Measurements from ENCODE around the gene TASP1. TPM values are rescaled to one million over a fixed set of nuclear protein-coding genes. Genes with fewer than 3 reads are reported as not detected.
A peak's percentile ranks its signal among the peaks of the same experiment; 100 is the strongest.

The TASP1 gene
- total RNA-seq, 4 donors from 2014 or later, result 7.7 to 20.0 (median 8.7) TPM

DNA sequence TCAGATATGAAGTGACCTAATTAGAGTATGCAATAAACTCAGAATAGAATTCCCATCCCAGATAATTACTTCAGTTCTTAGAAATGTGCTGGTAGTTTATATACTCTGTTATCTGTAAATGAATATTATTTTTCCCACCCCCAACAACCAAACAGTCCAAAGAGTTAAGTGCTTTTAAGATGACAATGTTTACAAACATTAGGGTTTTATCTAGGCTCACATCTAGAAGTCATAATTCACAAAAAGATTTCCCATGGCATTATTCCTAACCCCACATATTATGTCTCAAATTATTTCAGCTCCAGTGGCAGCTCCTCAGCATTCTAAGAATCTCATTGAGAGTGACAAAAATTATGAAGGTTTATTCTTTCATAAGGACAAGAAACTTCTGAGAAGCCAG, 120.9 kb downstream of the TASP1 start:
- TF ChIP-seq, protein P1, sequence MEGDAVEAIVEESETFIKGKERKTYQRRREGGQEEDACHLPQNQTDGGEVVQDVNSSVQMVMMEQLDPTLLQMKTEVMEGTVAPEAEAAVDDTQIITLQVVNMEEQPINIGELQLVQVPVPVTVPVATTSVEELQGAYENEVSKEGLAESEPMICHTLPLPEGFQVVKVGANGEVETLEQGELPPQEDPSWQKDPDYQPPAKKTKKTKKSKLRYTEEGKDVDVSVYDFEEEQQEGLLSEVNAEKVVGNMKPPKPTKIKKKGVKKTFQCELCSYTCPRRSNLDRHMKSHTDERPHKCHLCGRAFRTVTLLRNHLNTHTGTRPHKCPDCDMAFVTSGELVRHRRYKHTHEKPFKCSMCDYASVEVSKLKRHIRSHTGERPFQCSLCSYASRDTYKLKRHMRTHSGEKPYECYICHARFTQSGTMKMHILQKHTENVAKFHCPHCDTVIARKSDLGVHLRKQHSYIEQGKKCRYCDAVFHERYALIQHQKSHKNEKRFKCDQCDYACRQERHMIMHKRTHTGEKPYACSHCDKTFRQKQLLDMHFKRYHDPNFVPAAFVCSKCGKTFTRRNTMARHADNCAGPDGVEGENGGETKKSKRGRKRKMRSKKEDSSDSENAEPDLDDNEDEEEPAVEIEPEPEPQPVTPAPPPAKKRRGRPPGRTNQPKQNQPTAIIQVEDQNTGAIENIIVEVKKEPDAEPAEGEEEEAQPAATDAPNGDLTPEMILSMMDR (IDR thresholded peaks at IDR 0.05), result no peak
- TF ChIP-seq POLR2A (IDR thresholded peaks at IDR 0.05), result no peak
- no peak for DNase-seq
- no peak overlapping the region for H3K27ac ChIP-seq
- intact Hi-C loops (cut with DNase I), result no loop called here
- no peaks in the 10 kb centered on the region for H3K27me3 ChIP-seq
- no peaks in the 10 kb centered on the region for H3K4me1 ChIP-seq
- no peak overlapping the region for H3K4me3 ChIP-seq
- peaks cover 0 to 25% (median 0%) of the 10 kb centered on the region in 3 donors for H3K36me3 ChIP-seq
- no peaks in the 10 kb centered on the region for H3K9me3 ChIP-seq

DNA sequence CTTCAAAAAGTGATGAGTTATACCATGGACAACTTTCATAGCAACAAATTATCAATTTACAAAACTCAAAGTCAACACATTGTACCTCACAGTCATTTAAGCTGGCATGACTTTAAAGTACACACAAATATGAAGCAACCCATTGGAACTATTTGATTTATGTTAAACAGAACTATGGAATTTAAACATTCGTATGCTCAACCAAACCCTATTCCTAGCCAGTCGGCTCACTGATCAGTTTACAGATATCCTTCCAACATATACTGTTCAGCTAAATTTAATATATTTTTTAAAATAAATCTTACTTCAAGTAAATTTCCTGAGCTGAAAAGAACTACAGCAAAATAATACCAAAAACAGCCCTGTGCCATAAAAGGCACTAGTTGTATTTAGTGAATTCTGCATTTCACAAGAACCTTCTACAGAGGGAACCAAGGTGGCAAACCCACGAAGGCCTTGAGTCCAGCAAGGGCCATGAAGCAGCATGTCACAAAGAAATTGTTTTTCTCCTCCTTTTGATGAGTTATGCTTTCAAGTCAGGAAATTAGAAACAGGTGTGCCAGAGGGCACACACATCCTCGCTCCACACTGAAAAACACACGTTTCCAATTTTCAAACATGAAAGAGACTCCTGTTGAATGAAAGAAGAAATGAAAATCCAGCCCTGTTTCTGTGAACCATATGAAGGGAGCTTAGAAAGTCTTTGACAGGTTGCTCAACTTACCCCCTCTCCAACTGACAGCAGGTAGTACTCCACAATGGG, 122.8 kb downstream of the TASP1 start:
- 69 to 79% methylated on average over 5 of the region's 5 CpGs for WGBS, 2 donors
- H3K27ac ChIP-seq, result no peak overlapping the region

DNA sequence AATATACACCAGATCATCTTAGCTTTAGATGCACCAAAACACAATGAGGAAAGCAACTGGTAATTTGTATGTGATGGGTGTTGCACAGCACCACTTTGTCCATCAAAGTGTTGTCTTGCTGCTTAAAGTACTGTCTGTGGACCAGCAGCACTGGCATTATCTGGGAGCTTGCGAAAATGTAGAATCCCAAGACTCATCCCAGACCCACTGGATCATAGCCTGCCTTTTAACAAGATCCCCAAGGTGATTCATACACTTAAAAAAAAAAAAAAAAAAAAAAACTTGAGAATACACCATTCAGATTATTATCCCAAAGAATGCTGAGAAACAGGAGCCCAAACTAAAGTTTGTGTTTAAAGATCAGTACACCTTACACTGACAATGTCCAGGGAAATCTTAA, 123.4 kb downstream of the TASP1 start:
- WGBS, 2 donors, result 91 to 93% methylated on average over 1 of the region's 1 CpG
- H3K9me3 ChIP-seq, result no peaks in the 10 kb centered on the region
- H3K27me3 ChIP-seq, result no peaks in the 10 kb centered on the region
- no peak for DNase-seq
- peaks cover 0 to 19% (median 0%) of the 10 kb centered on the region in 3 donors for H3K36me3 ChIP-seq
- no peaks in the 10 kb centered on the region for H3K4me1 ChIP-seq
- H3K27ac ChIP-seq, result no peak overlapping the region
- TF ChIP-seq, protein P1 (IDR thresholded peaks at IDR 0.05), result no peak
- no peak for TF ChIP-seq POLR2A (IDR thresholded peaks at IDR 0.05)
- intact Hi-C loops (cut with DNase I), result no loop called here
- H3K4me3 ChIP-seq, result no peak overlapping the region

More for the DNA sequence above, 122.8 kb downstream of the TASP1 start:
- Histone ChIP-seq H3K9me3 (no peaks in the 10 kb centered on the region), H3K36me3 (peaks cover 0 to 19% (median 0%) of the 10 kb centered on the region in 3 donors), H3K4me3 (no peak overlapping the region), H3K27me3 (no peaks in the 10 kb centered on the region), H3K4me1 (no peaks in the 10 kb centered on the region)
- no peak for DNase-seq
- TF ChIP-seq, protein P1 (IDR thresholded peaks at IDR 0.05), result no peak
- TF ChIP-seq POLR2A (IDR thresholded peaks at IDR 0.05), result no peak
- intact Hi-C loops (cut with DNase I), result no loop called here

DNA sequence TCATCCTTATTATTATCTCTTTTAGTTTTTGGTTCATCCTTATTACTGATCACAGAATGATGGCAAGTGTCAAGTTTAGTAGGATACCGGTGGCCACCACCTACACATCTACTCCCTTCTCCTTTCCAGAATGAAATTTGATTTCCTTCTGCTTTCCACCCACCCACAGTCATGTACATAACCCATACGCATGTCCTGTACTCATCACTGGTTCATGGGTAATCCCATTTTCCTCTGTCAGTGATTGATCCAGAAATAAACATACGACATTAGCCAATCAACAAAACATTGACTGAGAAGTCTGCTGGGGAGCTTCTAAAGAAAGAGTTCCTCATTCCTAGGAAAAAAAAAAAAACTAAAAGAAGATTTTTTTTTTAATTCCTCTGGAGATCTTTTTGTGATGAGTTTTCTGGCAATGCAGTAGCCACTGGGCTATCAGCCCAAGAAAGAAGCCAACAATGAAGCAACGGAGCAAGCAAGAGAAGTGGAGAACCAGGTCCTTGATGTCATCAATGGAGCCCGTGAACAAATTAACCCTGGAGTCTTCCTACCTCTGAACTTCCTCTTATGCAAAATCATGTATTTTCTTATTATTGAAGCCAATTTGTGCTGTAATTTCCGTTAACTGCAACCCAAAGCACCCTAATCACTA, 127.8 kb downstream of the TASP1 start:
- TF ChIP-seq, protein P1 (IDR thresholded peaks at IDR 0.05), result no peak
- TF ChIP-seq POLR2A (IDR thresholded peaks at IDR 0.05), result no peak
- DNase-seq, result no peak
- Histone ChIP-seq H3K4me1 (no peaks in the 10 kb centered on the region), H3K9me3 (no peaks in the 10 kb centered on the region), H3K27me3 (no peaks in the 10 kb centered on the region), H3K36me3 (peaks cover 0 to 14% (median 0%) of the 10 kb centered on the region in 3 donors), H3K27ac (peak overlapping the region in 1 of 4 donors; percentile 21), H3K4me3 (no peak overlapping the region)
- WGBS, 2 donors, result 76 to 79% methylated on average over 6 of the region's 6 CpGs
- intact Hi-C loops (cut with DNase I), result no loop called here

DNA sequence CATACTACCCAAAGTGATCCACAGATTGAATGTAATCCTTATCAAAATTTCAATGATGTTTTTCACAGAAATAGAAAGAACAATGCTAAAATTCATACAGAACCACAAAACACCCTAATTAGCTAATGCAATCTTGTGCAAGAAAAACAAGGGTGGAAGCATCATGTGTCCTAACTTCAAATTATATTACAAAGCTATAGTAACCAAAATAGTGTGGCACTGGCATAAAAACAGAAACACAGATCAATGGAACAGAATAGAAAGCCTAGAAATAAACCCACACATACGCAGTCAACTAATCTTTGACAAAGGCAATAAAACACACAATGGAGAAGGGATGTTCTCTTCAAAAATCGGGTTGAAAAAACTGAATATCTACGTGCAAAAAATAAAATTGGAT, 131.1 kb downstream of the TASP1 start:
- 57 to 65% methylated on average over 3 of the region's 3 CpGs for WGBS, 2 donors
- peaks cover 0 to 5% (median 0%) of the 10 kb centered on the region in 3 donors for H3K9me3 ChIP-seq
- no peak for TF ChIP-seq POLR2A (IDR thresholded peaks at IDR 0.05)
- TF ChIP-seq, protein P1 (IDR thresholded peaks at IDR 0.05), result no peak
- no peaks in the 10 kb centered on the region for H3K27me3 ChIP-seq
- no peak overlapping the region for H3K27ac ChIP-seq
- H3K4me1 ChIP-seq, result no peaks in the 10 kb centered on the region
- no peak overlapping the region for H3K4me3 ChIP-seq
- H3K36me3 ChIP-seq, result peaks cover 0 to 4% (median 0%) of the 10 kb centered on the region in 3 donors
- intact Hi-C loops (cut with DNase I), result no loop called here
- DNase-seq, result no peak
